ENCODE results near the gene AASDHPPT. TPM values are rescaled to one million over a fixed set of nuclear protein-coding genes. Genes with fewer than 3 reads are reported as not detected.

Gene AASDHPPT
- total RNA-seq, 1 donor from 2014 or later: 48.4 TPM

DNA sequence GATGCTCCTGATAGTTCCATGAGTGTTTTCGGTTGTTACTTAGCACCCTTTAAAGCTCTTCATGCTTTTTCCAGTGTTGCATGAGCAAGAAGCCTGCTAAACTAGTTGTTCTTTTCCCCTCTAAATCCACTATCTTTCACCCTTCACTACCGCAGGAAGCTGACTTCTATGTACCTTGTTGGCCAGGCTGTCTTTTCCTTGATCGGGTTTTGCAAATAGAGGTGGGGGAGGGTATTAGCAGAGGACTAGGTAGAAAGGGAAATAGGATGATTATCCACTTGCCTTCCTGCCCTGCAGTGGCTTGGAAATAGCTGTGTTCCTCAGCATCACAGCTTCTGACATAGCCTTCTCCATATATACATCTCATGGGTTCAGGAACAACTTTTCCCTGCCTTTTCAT lies 23.9 kb downstream of the AASDHPPT start:
- TF ChIP-seq, protein P1, sequence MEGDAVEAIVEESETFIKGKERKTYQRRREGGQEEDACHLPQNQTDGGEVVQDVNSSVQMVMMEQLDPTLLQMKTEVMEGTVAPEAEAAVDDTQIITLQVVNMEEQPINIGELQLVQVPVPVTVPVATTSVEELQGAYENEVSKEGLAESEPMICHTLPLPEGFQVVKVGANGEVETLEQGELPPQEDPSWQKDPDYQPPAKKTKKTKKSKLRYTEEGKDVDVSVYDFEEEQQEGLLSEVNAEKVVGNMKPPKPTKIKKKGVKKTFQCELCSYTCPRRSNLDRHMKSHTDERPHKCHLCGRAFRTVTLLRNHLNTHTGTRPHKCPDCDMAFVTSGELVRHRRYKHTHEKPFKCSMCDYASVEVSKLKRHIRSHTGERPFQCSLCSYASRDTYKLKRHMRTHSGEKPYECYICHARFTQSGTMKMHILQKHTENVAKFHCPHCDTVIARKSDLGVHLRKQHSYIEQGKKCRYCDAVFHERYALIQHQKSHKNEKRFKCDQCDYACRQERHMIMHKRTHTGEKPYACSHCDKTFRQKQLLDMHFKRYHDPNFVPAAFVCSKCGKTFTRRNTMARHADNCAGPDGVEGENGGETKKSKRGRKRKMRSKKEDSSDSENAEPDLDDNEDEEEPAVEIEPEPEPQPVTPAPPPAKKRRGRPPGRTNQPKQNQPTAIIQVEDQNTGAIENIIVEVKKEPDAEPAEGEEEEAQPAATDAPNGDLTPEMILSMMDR (IDR thresholded peaks at IDR 0.05; ENCODE audit: insufficient read depth, low read length, severe bottlenecking): no peak
- FAIRE-seq: no peak
- no peaks in the 10 kb centered on the region for H3K27me3 ChIP-seq (ENCODE audit: control insufficient read depth, insufficient read depth, low read length)
- DNase-seq (ENCODE audit: low read depth): no peak
- H3K36me3 ChIP-seq (ENCODE audit: control insufficient read depth, insufficient read depth, low read length): peaks cover 3% of the 10 kb centered on the region
- H3K4me3 ChIP-seq (ENCODE audit: low read depth, low read length): no peak overlapping the region

DNA sequence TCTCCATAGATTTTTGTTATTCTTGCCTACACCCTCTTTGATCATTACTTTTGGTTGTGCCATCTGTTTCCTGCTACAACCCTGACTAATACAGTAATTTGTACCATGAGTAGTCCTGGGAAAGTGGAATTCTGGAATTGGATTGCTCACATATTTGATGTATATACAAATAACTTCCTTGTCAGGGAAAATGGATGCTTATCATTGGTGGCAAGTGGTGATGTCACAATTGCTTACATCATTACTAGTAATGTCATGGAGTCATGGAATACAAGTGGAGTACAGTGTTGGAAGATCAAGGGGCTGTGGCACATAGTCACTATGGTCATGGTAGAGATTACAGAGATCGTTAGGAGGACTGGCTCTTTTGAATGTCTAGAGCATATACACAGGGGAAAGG lies 24.4 kb downstream of the AASDHPPT start:
- FAIRE-seq (no peak), DNase-seq (ENCODE audit: low read depth) (peak; percentile 78)
- Histone ChIP-seq H3K36me3 (ENCODE audit: control insufficient read depth, insufficient read depth, low read length) (peaks cover 1% of the 10 kb centered on the region), H3K4me3 (ENCODE audit: low read depth, low read length) (no peak overlapping the region), H3K27me3 (ENCODE audit: control insufficient read depth, insufficient read depth, low read length) (no peaks in the 10 kb centered on the region)
- TF ChIP-seq, protein P1 (IDR thresholded peaks at IDR 0.05; ENCODE audit: insufficient read depth, low read length, severe bottlenecking): no peak

DNA sequence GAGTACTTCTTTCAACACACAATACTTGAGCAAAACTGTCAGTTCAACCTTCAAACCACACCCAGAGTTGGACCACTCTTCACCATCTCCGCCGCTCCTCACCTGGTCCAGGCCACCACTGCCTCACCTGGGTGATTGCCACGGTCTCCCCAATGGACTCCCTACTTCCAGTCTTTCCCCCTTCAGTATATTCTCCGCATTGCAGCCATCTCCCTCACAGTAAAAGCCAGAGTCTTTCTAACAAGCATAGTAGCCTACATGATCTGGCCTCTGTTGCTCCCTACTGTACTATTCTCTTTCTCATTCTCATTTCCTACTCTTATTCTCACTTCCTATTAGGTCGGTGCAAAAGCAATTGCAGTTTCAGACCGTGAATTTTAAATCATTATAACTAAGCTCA lies 28.5 kb downstream of the AASDHPPT start:
- DNase-seq (ENCODE audit: low read depth): no peak
- H3K36me3 ChIP-seq (ENCODE audit: control insufficient read depth, insufficient read depth, low read length): no peaks in the 10 kb centered on the region
- no peak for FAIRE-seq
- no peaks in the 10 kb centered on the region for H3K27me3 ChIP-seq (ENCODE audit: control insufficient read depth, insufficient read depth, low read length)
- no peak overlapping the region for H3K4me3 ChIP-seq (ENCODE audit: low read depth, low read length)
- TF ChIP-seq, protein P1 (IDR thresholded peaks at IDR 0.05; ENCODE audit: insufficient read depth, low read length, severe bottlenecking): no peak

DNA sequence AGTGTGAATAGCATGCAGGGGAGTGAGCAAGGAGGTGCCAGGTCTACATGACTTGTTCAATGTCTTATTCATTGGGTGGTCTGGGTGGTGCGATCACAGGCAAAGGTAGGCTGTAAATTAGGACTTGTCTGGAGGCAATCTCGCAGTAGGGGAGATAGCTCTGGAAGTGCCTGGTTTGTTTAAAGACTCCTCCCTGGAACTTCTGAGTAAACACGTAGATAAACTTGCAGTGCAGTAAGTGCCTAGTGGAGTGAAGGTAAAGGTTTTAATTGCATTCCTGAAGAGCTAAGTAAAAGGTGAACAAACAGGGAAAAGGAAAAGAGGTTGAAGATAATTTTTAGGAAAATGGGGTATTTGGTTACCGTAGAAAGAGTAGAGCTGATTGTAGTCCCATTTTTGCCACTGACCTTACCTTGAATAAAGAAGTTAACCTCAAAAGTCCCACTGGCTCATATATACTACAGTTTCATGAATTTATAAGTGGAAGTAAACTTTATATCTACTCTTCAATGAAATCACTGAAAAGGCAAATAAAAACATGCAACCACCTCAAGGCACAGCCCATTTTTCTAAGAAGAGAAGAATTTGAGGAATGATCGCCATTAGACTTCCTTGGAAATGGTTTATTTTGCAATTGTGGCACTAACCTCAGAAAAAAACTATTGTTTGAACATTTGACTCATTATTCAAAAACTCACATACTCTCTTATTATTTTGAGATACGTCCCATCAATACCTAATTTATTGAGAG lies 44.3 kb downstream of the AASDHPPT start:
- Histone ChIP-seq H3K4me3 (ENCODE audit: low read depth, low read length) (no peak overlapping the region), H3K36me3 (ENCODE audit: control insufficient read depth, insufficient read depth, low read length) (no peaks in the 10 kb centered on the region), H3K27me3 (ENCODE audit: control insufficient read depth, insufficient read depth, low read length) (no peaks in the 10 kb centered on the region)
- DNase-seq (ENCODE audit: low read depth) (no peak), FAIRE-seq (no peak)
- TF ChIP-seq, protein P1 (IDR thresholded peaks at IDR 0.05; ENCODE audit: insufficient read depth, low read length, severe bottlenecking): no peak

DNA sequence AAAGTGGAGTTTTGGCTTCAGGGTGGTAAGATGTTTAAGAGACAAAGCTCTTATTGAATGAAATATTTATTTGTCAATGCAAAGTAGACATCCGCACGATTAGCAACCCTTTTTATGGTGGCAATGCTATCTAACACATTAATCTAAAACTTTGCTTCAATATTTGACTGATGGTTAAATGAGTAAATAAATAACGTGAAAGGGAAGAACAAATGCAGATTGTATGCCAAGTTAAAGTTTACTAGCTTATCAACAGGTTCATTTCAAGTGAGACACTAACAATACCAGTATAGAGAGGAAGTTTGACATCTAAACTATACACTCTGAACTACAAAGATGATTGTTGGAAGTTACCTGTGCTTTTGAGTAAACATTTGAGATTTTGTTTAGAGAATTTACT lies 50.1 kb downstream of the AASDHPPT start:
- no peak overlapping the region for H3K4me3 ChIP-seq (ENCODE audit: low read depth, low read length)
- TF ChIP-seq, protein P1 (IDR thresholded peaks at IDR 0.05; ENCODE audit: insufficient read depth, low read length, severe bottlenecking): no peak
- DNase-seq (ENCODE audit: low read depth) (no peak), FAIRE-seq (no peak)
- peaks cover 3% of the 10 kb centered on the region for H3K27me3 ChIP-seq (ENCODE audit: control insufficient read depth, insufficient read depth, low read length)
- H3K36me3 ChIP-seq (ENCODE audit: control insufficient read depth, insufficient read depth, low read length): no peaks in the 10 kb centered on the region

DNA sequence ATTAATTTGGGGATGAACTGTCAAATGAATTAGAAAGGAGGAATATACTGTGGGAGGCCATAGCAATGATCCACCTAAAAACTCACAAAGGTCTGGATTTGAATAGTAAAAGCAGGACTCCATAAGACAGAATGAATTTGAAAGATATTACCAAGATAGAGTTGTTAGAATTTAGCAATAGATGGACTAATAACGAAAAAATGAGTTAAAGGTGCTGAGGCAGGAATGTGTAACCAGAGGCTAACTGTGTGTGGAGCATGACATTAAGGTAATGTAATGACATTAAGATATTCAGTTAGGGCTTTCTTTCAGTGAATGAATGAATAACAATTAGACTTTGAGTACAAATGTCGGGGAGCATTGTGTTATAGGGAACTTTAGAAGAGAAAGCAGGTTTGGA lies 51.3 kb downstream of the AASDHPPT start:
- TF ChIP-seq, protein P1 (IDR thresholded peaks at IDR 0.05; ENCODE audit: insufficient read depth, low read length, severe bottlenecking): no peak
- DNase-seq (ENCODE audit: low read depth) (no peak), FAIRE-seq (no peak)
- H3K27me3 ChIP-seq (ENCODE audit: control insufficient read depth, insufficient read depth, low read length): peaks cover 3% of the 10 kb centered on the region
- no peaks in the 10 kb centered on the region for H3K36me3 ChIP-seq (ENCODE audit: control insufficient read depth, insufficient read depth, low read length)
- H3K4me3 ChIP-seq (ENCODE audit: low read depth, low read length): no peak overlapping the region
